Activated T-cell treated with anti-CD3 and anti-CD28 coated beads, Interleukin-2, amount 50 U/mL, for 72 hours (primary cell): ENCODE measurements around the gene ERO1B. TPM values are rescaled to one million over a fixed set of nuclear protein-coding genes. Genes with fewer than 3 reads are reported as not detected.
"Not testable (repeated sequence)": the region's sequence is repeated elsewhere in the genome, so short reads cannot be mapped to it uniquely, and the experiment has no call there.

Experiments used
- ATAC-seq, 2 donors: fragments of 150-1000 bp; cut with Tn5 transposase; replicated peaks in 1 of 2; 2 replicates each; pipeline ENCODE4 v1.10.0; 2021; ENCODE audit warnings: moderate library complexity in 2 of 2, mild to moderate bottlenecking in 1 of 2
- DNase-seq, 2 donors: peaks; one replicate each; pipeline ENCODE4 v3.0.0; 2021 to 2022; ENCODE audit warnings: mixed read lengths in 1 of 2
- H3K27ac Mint-ChIP-seq: one replicate; pipeline ENCODE4 v1.8.0; 2022; ENCODE audit warnings: mild to moderate bottlenecking, moderate library complexity, mixed read lengths
- H3K27me3 Mint-ChIP-seq: one replicate; pipeline ENCODE4 v1.8.0; 2022; ENCODE audit warnings: low read depth, mixed read lengths
- H3K36me3 Mint-ChIP-seq, 2 donors: one replicate each; pipeline ENCODE4 v1.8.0; 2022; ENCODE audit warnings: mixed read lengths in 2 of 2, mild to moderate bottlenecking in 1 of 2; ENCODE audit not compliant: insufficient read depth in 2 of 2
- H3K4me1 Mint-ChIP-seq: one replicate; pipeline ENCODE4 v1.8.0; 2022; ENCODE audit warnings: low read depth, mixed read lengths
- H3K4me3 Mint-ChIP-seq, 2 donors: one replicate each; pipeline ENCODE4 v1.8.0; 2022; ENCODE audit warnings: mild to moderate bottlenecking in 2 of 2, mixed read lengths in 2 of 2, moderate library complexity in 2 of 2
- H3K9me3 Mint-ChIP-seq, 2 donors: one replicate each; pipeline ENCODE4 v1.8.0; 2022; ENCODE audit warnings: mixed read lengths in 2 of 2
- total RNA-seq, 2 donors: library from RNA; stranded (reverse); gene quantifications; one replicate each; pipeline ENCODE4 v1.2.3, GENCODE V29; 2022

Gene ERO1B
- 1 to 10 TPM; 2.2 to 5.9 TPM for total RNA-seq

DNA sequence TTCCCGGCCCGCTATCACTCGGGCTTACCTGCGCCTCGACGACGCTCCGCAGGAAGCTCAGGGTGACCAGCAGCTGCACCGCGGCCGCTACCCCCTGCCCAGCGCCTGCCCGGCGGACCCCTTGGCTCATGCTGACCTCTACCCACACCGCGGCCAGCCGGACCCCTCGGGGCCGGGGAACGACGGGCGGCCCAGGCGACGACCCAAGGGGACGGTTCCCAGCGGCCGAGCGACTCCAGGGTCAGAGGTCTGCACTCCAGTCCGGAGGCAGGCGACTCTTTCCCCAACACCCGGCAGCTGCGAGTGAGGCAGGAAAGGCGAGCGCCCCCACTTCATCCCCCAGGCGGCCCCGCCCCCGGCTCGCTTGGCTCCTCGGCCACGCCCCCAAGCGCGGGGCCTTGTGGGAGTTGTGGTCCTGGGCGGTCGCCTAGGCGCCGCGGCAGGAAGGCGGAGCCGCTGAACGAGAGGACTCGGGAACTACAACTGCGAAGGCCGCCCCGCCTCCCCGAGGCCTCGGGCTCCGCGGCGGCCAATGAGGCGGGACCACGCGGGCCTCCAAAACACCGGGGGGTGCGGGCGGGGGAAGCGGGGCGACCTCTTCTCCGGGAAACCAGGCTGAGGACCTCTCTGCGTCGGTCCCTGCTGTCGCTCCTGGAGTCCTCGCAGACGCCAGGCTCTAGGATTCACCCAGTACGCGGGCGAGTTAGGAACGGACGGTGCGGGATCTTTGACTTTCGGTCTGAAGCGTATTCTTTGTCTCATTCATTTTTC, at the start of gene ERO1B:
Gene ERO1B (minus strand): TSS at position 305 of the 771 bp plus-strand sequence. CDS start 175 bp downstream, at position 130.
- peak; percentile 98 to 99 for DNase-seq
- H3K4me3 Mint-ChIP-seq: peak within 1 kb of the TSS; percentile 82 to 89
- ATAC-seq: peak; percentile 85 to 90
- peaks cover 13% of the 10 kb centered on the region for H3K27me3 Mint-ChIP-seq
- H3K27ac Mint-ChIP-seq: peak within 1 kb of the TSS; percentile 34
- peaks cover 50% of the 10 kb centered on the region for H3K4me1 Mint-ChIP-seq
- H3K9me3 Mint-ChIP-seq: no peaks in the 10 kb centered on the region
- H3K36me3 Mint-ChIP-seq: peaks cover 5% of the 10 kb centered on the region in 2 donors

GRCh38 chr1:236331412-236331811, 49.7 kb upstream of the ERO1B start:
- not testable (repeated sequence) for H3K4me3 Mint-ChIP-seq, H3K27ac Mint-ChIP-seq, H3K27me3 Mint-ChIP-seq, ATAC-seq, H3K9me3 Mint-ChIP-seq, H3K36me3 Mint-ChIP-seq, DNase-seq, H3K4me1 Mint-ChIP-seq

- Mint-ChIP-seq H3K4me1 (no peaks in the 10 kb centered on the region), H3K4me3 (no peak overlapping the region), H3K36me3 (peaks cover 6 to 11% of the 10 kb centered on the region in 2 donors), H3K27ac (no peak overlapping the region), H3K9me3 (peaks cover 8 to 11% of the 10 kb centered on the region in 2 donors), H3K27me3 (no peaks in the 10 kb centered on the region)
- no peak for ATAC-seq
- no peak for DNase-seq
These were observed 44.7 kb upstream of the ERO1B start for GRCh38 chr1:236326432-236326831.

DNA sequence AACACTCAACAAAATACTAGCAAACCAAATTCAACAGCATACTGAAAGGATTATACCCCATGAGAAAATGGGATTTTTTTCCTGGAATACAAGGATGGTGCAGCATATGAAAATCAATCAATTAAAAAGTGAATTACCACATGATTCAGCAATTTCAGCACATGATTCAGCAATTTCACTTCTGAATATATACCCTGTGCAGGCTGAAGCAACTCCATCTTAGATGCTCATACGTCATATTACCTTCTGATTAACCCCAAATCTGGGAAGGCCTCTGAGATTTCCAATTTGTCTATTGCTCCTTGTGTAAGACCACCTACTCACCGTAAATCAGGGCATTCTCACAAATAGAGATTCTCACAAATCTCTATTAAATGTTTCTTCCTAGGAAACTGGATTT, 43.8 kb upstream of the ERO1B start:
- peaks cover 8 to 11% of the 10 kb centered on the region in 2 donors for H3K36me3 Mint-ChIP-seq
- H3K9me3 Mint-ChIP-seq: peaks cover 8 to 17% of the 10 kb centered on the region in 2 donors
- no peak overlapping the region for H3K4me3 Mint-ChIP-seq
- H3K27me3 Mint-ChIP-seq: no peaks in the 10 kb centered on the region
- no peak for ATAC-seq
- H3K4me1 Mint-ChIP-seq: no peaks in the 10 kb centered on the region
- no peak for DNase-seq
- H3K27ac Mint-ChIP-seq: no peak overlapping the region

GRCh38 chr1:236323819-236324411, 42.2 kb upstream of the ERO1B start:
- Mint-ChIP-seq H3K9me3 (peaks cover 8 to 17% of the 10 kb centered on the region in 2 donors), H3K4me1 (no peaks in the 10 kb centered on the region), H3K27me3 (no peaks in the 10 kb centered on the region), H3K27ac (no peak overlapping the region), H3K4me3 (no peak overlapping the region), H3K36me3 (peaks cover 8 to 11% of the 10 kb centered on the region in 2 donors)
- DNase-seq (no peak), ATAC-seq (no peak)

DNA sequence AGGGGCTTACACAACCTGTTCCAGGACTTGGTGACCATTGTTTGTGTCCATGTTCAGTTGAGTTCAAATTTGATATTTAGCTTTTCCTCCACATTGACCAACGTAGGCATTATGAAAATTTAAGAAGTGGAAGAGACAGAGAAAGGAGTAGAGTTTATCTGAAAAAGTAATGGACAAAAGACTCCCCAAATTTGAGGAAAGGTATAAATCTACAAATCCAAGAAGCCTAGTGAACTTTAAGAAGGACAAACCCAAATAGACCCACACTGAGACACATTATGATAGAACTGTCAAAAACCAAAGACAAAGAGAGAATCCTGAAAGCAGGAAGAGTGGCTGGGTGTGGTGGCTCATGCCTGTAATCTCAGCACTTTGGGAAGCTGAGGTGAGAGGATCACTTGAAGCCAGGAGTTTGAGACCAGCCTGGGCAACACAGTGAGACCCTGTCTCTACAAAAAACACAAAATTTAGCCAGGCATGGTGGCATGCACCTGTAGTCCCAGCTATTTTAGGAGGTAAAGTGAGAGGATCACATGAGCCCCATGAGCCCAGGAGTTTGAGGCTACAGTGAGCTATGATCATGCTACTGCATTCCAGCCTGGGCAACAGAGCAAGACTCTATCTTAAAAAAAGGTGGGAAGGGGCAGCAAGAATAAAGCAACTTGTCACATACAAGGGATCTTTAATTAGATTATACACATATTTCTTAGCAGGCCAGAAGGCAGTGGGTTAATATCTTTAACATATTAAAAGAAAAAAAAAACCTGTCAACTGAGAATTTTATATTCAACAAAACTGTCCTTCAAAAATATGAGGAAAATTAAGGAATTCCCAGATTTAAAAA, 41.0 kb upstream of the ERO1B start:
- H3K27ac Mint-ChIP-seq: no peak overlapping the region
- H3K36me3 Mint-ChIP-seq: peaks cover 8 to 11% of the 10 kb centered on the region in 2 donors
- peaks cover 8 to 17% of the 10 kb centered on the region in 2 donors for H3K9me3 Mint-ChIP-seq
- no peaks in the 10 kb centered on the region for H3K4me1 Mint-ChIP-seq
- H3K27me3 Mint-ChIP-seq: no peaks in the 10 kb centered on the region
- DNase-seq (no peak), ATAC-seq (no peak)
- H3K4me3 Mint-ChIP-seq: no peak overlapping the region

- Mint-ChIP-seq H3K4me1 (no peaks in the 10 kb centered on the region), H3K27ac (no peak overlapping the region), H3K27me3 (no peaks in the 10 kb centered on the region), H3K36me3 (peaks cover 8 to 11% of the 10 kb centered on the region in 2 donors), H3K9me3 (peaks cover 8 to 17% of the 10 kb centered on the region in 2 donors), H3K4me3 (no peak overlapping the region)
- ATAC-seq (no peak), DNase-seq (no peak)
These were observed 39.3 kb upstream of the ERO1B start for GRCh38 chr1:236321101-236321500.

DNA sequence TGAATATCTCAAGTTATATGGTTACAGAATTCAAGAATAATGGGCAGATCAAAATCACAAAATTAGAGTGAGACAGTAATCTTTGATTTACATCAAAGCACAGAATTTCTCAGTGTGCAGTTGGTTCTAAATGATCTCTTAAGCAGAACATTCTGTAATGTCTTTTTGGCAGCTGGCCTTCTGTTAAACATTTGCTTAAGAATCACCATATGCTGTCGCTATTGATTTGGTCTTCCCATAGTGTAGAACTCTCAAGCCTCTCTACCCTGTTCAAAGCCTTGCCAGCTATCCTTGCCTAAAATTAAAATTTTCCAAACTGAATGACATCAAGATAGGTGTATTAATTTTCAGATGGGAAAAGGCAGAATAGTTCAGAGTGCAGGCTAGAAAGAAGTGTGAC, 38.9 kb upstream of the ERO1B start:
- H3K27me3 Mint-ChIP-seq: no peaks in the 10 kb centered on the region
- peaks cover 8 to 11% of the 10 kb centered on the region in 2 donors for H3K36me3 Mint-ChIP-seq
- H3K27ac Mint-ChIP-seq: no peak overlapping the region
- H3K9me3 Mint-ChIP-seq: peaks cover 8 to 17% of the 10 kb centered on the region in 2 donors
- DNase-seq: no peak
- H3K4me3 Mint-ChIP-seq: no peak overlapping the region
- no peaks in the 10 kb centered on the region for H3K4me1 Mint-ChIP-seq
- ATAC-seq: no peak

DNA sequence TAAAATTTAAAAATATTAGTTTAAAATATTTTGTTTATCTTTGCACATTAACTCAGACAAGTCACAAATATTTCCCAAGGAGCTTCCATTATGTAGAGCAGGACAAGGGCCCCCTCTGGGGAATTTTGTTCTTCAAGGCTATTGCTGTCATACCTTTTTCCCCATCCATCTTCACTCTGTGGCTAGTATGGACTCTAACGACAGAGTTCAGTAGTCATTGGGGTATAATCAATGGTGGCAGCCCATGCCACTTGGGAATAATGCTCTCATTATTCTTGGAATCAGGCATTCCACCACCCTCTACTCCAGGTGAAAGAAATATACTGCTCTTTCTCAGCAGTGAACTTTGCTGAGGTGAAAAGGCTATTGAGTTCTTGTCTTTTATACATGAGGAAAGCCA, 38.5 kb upstream of the ERO1B start:
- Mint-ChIP-seq H3K9me3 (peaks cover 8 to 17% of the 10 kb centered on the region in 2 donors), H3K4me3 (no peak overlapping the region), H3K4me1 (no peaks in the 10 kb centered on the region), H3K27me3 (no peaks in the 10 kb centered on the region), H3K27ac (no peak overlapping the region), H3K36me3 (peaks cover 8 to 11% of the 10 kb centered on the region in 2 donors)
- ATAC-seq (no peak), DNase-seq (no peak)

GRCh38 chr1:236316437-236316836, 34.7 kb upstream of the ERO1B start:
- peaks cover 0 to 2% of the 10 kb centered on the region in 2 donors for H3K36me3 Mint-ChIP-seq
- no peaks in the 10 kb centered on the region for H3K27me3 Mint-ChIP-seq
- DNase-seq (no peak), ATAC-seq (no peak)
- no peak overlapping the region for H3K4me3 Mint-ChIP-seq
- H3K27ac Mint-ChIP-seq: no peak overlapping the region
- no peaks in the 10 kb centered on the region for H3K4me1 Mint-ChIP-seq
- H3K9me3 Mint-ChIP-seq: peaks cover 0 to 6% of the 10 kb centered on the region in 2 donors

- H3K36me3 Mint-ChIP-seq: no peaks in the 10 kb centered on the region
- H3K4me3 Mint-ChIP-seq: no peak overlapping the region
- H3K4me1 Mint-ChIP-seq: no peaks in the 10 kb centered on the region
- ATAC-seq: no peak
- H3K9me3 Mint-ChIP-seq: no peaks in the 10 kb centered on the region
- no peak for DNase-seq
- H3K27me3 Mint-ChIP-seq: no peaks in the 10 kb centered on the region
- H3K27ac Mint-ChIP-seq: no peak overlapping the region
These were observed 33.8 kb upstream of the ERO1B start for GRCh38 chr1:236315518-236315917.

DNA sequence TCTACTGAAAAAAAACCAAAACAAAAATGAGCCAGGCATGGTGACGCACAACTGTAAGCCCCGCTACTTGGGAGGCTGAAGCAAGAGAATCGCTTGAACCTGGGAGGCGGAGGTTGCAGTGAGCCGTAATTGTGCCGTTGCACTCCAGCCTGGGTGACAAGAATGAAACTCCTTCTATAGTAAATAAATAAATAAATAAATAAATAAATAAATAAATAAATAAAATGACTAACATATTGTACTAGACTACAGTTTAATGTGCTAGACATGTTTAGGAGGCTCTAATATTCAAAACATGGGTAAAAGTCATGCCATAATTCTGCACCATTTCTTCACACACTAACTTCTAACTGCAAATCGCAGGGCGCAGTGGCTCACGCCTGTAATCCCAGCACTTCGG, 33.3 kb upstream of the ERO1B start:
- Mint-ChIP-seq H3K27me3 (no peaks in the 10 kb centered on the region), H3K9me3 (no peaks in the 10 kb centered on the region), H3K36me3 (no peaks in the 10 kb centered on the region), H3K27ac (no peak overlapping the region), H3K4me1 (no peaks in the 10 kb centered on the region), H3K4me3 (no peak overlapping the region)
- DNase-seq (no peak), ATAC-seq (no peak)

- DNase-seq, H3K9me3 Mint-ChIP-seq, H3K4me3 Mint-ChIP-seq, H3K27ac Mint-ChIP-seq, ATAC-seq, H3K36me3 Mint-ChIP-seq, H3K27me3 Mint-ChIP-seq, H3K4me1 Mint-ChIP-seq: not testable (repeated sequence)
These were observed 32.3 kb upstream of the ERO1B start for GRCh38 chr1:236314050-236314449.
